C4-2B (cell line): Measurements from ENCODE around the gene CHAC1.

Experiments
- ZFX ChIP-seq: fragments of 450-650 bp; IDR thresholded peaks from 2 replicates; pipeline ENCODE4 v1.6.1; 2017
- TF ChIP-seq, protein P1 (sequence below): fragments of 450-650 bp; conservative IDR thresholded peaks from 2 replicates; pipeline ENCODE4 v1.5.1; 2017; ENCODE audit warnings: mild to moderate bottlenecking

DNA sequence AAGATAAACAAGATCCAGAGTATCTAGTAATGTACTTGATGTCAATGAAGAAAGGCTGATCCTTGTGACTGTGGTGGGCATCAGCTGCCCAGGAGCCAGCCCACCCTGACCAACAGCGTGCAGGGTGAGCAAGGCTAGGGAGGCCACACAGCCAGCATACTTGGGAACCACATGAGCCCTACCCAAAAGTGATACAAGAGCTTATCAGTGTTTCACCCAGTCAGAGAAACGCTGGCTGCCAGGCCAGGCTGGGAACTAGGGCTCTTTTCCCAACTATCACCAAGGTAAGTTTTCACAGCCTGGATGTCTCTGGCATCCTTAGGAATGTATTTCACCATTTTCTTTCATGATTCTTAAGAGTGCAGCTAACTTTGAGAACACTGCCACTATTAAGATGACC lies 24.9 kb downstream of the CHAC1 start:
- TF ChIP-seq, protein P1, sequence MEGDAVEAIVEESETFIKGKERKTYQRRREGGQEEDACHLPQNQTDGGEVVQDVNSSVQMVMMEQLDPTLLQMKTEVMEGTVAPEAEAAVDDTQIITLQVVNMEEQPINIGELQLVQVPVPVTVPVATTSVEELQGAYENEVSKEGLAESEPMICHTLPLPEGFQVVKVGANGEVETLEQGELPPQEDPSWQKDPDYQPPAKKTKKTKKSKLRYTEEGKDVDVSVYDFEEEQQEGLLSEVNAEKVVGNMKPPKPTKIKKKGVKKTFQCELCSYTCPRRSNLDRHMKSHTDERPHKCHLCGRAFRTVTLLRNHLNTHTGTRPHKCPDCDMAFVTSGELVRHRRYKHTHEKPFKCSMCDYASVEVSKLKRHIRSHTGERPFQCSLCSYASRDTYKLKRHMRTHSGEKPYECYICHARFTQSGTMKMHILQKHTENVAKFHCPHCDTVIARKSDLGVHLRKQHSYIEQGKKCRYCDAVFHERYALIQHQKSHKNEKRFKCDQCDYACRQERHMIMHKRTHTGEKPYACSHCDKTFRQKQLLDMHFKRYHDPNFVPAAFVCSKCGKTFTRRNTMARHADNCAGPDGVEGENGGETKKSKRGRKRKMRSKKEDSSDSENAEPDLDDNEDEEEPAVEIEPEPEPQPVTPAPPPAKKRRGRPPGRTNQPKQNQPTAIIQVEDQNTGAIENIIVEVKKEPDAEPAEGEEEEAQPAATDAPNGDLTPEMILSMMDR, result no peak
- no peak for TF ChIP-seq ZFX
